Naive thymus-derived CD4-positive, alpha-beta T cell (primary cell): ENCODE results near the gene ORAI1. TPM values are rescaled to one million over a fixed set of nuclear protein-coding genes. Genes with fewer than 3 reads are reported as not detected.
A peak's percentile ranks its signal among the peaks of the same experiment; 100 is the strongest.

Source experiments
- ATAC-seq: fragments of 150-1000 bp; cut with Tn5 transposase; 2 replicates; pipeline ENCODE4 v1.10.0; 2021; ENCODE audit warnings: mild to moderate bottlenecking, moderate library complexity
- CTCF ChIA-PET: fragments of 350-600 bp; sonication (Branson Sonifier 250); formaldehyde crosslinking; loops from one replicate; lab custom pipeline; 2021; ENCODE audit warnings: antibody characterized with exemption; lab: Charles Lee
- POLR2A ChIA-PET: fragments of 350-600 bp; sonication (Branson Sonifier 250); formaldehyde crosslinking; loops from one replicate; lab custom pipeline; 2021; ENCODE audit warnings: antibody characterized with exemption, inconsistent platforms; lab: Charles Lee
- DNase-seq, 9 donors: peaks; one replicate each; pipeline versions ENCODE4 v3.0.0 to v3.0.0-alpha.2; 2020 to 2022; ENCODE audit warnings: mixed read lengths in 1 of 9
- H3K27ac ChIP-seq: one replicate; pipeline ENCODE4 v1.7.0; 2013; ENCODE audit warnings: mild to moderate bottlenecking, low read depth, low read length, moderate library complexity
- H3K27me3 ChIP-seq, 2 donors: one replicate each; pipeline ENCODE4 v1.7.0; 2013; ENCODE audit warnings: low read length in 2 of 2, mild to moderate bottlenecking in 2 of 2, moderate library complexity in 2 of 2; ENCODE audit not compliant: control insufficient read depth in 2 of 2, insufficient read depth in 2 of 2
- H3K36me3 ChIP-seq, 3 experiments: 1 replicate in 2 of 3; 2 replicates in 1 of 3; pipeline ENCODE4 v1.7.0; 2013; ENCODE audit warnings: low read length in 3 of 3, mild to moderate bottlenecking in 3 of 3, moderate library complexity in 1 of 3; ENCODE audit not compliant: insufficient read depth in 3 of 3, control insufficient read depth in 2 of 3
- H3K4me1 ChIP-seq, 2 donors: one replicate each; pipeline ENCODE4 v1.7.0; 2013; ENCODE audit warnings: low read length in 2 of 2, mild to moderate bottlenecking in 2 of 2, moderate library complexity in 1 of 2; ENCODE audit not compliant: control insufficient read depth in 2 of 2, insufficient read depth in 2 of 2
- H3K4me3 ChIP-seq: 2 replicates; pipeline ENCODE4 v1.7.0; 2013; ENCODE audit warnings: mild to moderate bottlenecking, low read length
- H3K9me3 ChIP-seq, 3 experiments: 1 replicate in 2 of 3; 2 replicates in 1 of 3; pipeline ENCODE4 v1.7.0; 2013; ENCODE audit warnings: low read length in 3 of 3; ENCODE audit not compliant: control insufficient read depth in 2 of 3
- H3K27ac Mint-ChIP-seq, 9 donors: one replicate each; pipeline ENCODE4 v1.8.0; 2020 to 2022; ENCODE audit warnings: mixed read lengths in 9 of 9, mild to moderate bottlenecking in 8 of 9, moderate library complexity in 5 of 9, inconsistent platforms in 2 of 9
- H3K27me3 Mint-ChIP-seq, 5 donors: one replicate each; pipeline ENCODE4 v1.8.0; 2021 to 2022; ENCODE audit warnings: mixed read lengths in 5 of 5, mild to moderate bottlenecking in 1 of 5
- H3K36me3 Mint-ChIP-seq, 5 donors: one replicate each; pipeline ENCODE4 v1.8.0; 2020 to 2022; ENCODE audit warnings: mixed read lengths in 5 of 5, mild to moderate bottlenecking in 3 of 5, inconsistent platforms in 1 of 5
- H3K4me1 Mint-ChIP-seq, 7 donors: one replicate each; pipeline ENCODE4 v1.8.0; 2020 to 2022; ENCODE audit warnings: mixed read lengths in 7 of 7, mild to moderate bottlenecking in 3 of 7, inconsistent platforms in 1 of 7
- H3K4me3 Mint-ChIP-seq, 10 donors: one replicate each; pipeline ENCODE4 v1.8.0; 2020 to 2022; ENCODE audit warnings: mild to moderate bottlenecking in 10 of 10, mixed read lengths in 10 of 10, moderate library complexity in 6 of 10, inconsistent platforms in 2 of 10
- H3K9me3 Mint-ChIP-seq, 11 donors: one replicate each; pipeline ENCODE4 v1.8.0; 2020 to 2022; ENCODE audit warnings: mixed read lengths in 11 of 11, mild to moderate bottlenecking in 4 of 11, inconsistent platforms in 1 of 11, moderate library complexity in 1 of 11
- intact Hi-C, 2 donors: fragments of 100-400 bp; cut with micrococcal nuclease; formaldehyde crosslinking; loops; one replicate each; pipeline ENCODE4 v1.15.1; 2023
- polyA plus RNA-seq, 2 donors: library from polyadenylated mRNA; unstranded; fragments of 300-500 nt; fragmentation: Illumina TruSeq; gene quantifications; one replicate each; pipeline ENCODE4 v1.2.3, GENCODE V29; 2021
- total RNA-seq, 6 experiments: library from RNA in 5 of 6; stranded (reverse) in 5 of 6; gene quantifications; 1 replicate in 5 of 6; 2 replicates in 1 of 6; pipeline ENCODE4 v1.2.3 and lab custom pipeline; 2021 to 2026

ORAI1 gene
- total and polyA plus RNA-seq, 7 experiments from 2014 or later, result 34.4 to 256 (median 51.9) TPM

DNA sequence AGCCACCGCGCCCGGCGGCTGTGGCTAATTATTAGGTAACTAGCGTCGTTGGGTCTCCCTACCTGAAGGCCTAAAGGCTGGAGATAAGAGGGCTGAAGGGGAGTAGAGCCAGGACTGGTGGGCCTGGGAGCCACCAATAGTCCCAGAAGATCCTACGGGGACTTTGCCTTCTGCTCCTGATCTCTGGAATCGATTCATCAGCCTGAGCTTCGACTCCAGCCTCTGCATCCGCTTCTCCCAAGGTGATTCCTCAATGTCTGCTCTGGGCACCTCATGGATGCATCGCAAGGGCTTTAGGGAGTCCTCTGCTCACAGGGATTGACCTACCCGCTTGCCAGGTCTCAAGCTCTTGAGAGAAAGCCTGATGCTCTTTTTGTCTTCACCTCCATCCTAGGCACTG is 30.8 kb upstream of the ORAI1 start:
- Mint-ChIP-seq H3K36me3 (peaks cover 5 to 20% (median 6%) of the 10 kb centered on the region in 5 donors), H3K4me3 (no peak overlapping the region), H3K4me1 (peaks cover 18 to 38% (median 34%) of the 10 kb centered on the region in 7 donors), H3K9me3 (peaks cover 0 to 4% (median 0%) of the 10 kb centered on the region in 11 donors), H3K27ac (peak overlapping the region in 3 of 9 donors; percentile 6 to 77 (median 43)), H3K27me3 (no peaks in the 10 kb centered on the region)
- Histone ChIP-seq H3K27me3 (no peaks in the 10 kb centered on the region), H3K27ac (no peak overlapping the region), H3K4me3 (no peak overlapping the region), H3K9me3 (no peaks in the 10 kb centered on the region), H3K4me1 (peaks cover 14 to 16% of the 10 kb centered on the region in 2 donors), H3K36me3 (no peaks in the 10 kb centered on the region)
- CTCF ChIA-PET, result interaction anchor here (0.6 kb wide), 1 partner anchor 39 kb away, joined by 4 read pairs; no protein-coding TSS in a partner anchor
- no peak for DNase-seq
- POLR2A ChIA-PET, result interaction anchor here (0.6 to 1.8 kb wide), 3 partner anchors 12 to 22 kb away, joined by 3 to 8 read pairs (median 4); no protein-coding TSS in a partner anchor
- intact Hi-C loops, result no loop called here
- ATAC-seq, result no peak

DNA sequence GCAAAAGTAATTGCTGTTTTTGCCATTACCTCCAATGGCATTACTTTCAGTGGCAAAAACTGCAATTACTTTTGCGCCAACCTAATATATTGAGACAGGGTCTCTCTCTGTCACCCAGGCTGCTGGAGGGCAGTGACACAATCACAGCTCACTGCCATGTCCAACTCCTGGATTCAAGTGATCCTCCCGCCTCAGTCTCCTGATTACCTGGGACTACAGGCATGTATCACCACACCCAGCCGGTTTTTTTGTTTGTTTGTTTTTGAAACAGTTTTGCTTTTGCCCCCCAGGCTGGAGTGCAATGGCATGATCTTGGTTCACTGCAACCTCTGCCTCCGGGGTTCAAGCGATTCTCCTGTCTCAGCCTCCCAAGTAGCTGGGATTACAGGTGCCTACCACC is 29.8 kb upstream of the ORAI1 start:
- peaks cover 3 to 20% (median 5%) of the 10 kb centered on the region in 5 donors for H3K36me3 Mint-ChIP-seq
- no peak overlapping the region for H3K4me3 Mint-ChIP-seq
- H3K27me3 Mint-ChIP-seq, result no peaks in the 10 kb centered on the region
- H3K4me3 ChIP-seq, result no peak overlapping the region
- CTCF ChIA-PET, result interaction anchor here (0.6 kb wide), 1 partner anchor 18 kb away, joined by 3 read pairs; no protein-coding TSS in a partner anchor
- H3K4me1 Mint-ChIP-seq, result peaks cover 12 to 28% (median 24%) of the 10 kb centered on the region in 7 donors
- H3K9me3 ChIP-seq, result no peaks in the 10 kb centered on the region
- H3K4me1 ChIP-seq, result peaks cover 5 to 7% of the 10 kb centered on the region in 2 donors
- H3K36me3 ChIP-seq, result no peaks in the 10 kb centered on the region
- no peak for DNase-seq
- intact Hi-C loops, result no loop called here
- no peaks in the 10 kb centered on the region for H3K27me3 ChIP-seq
- H3K9me3 Mint-ChIP-seq, result peaks cover 0 to 2% (median 0%) of the 10 kb centered on the region in 11 donors
- no peak overlapping the region for H3K27ac ChIP-seq
- POLR2A ChIA-PET, result no interaction called here
- H3K27ac Mint-ChIP-seq, result no peak overlapping the region
- no peak for ATAC-seq

DNA sequence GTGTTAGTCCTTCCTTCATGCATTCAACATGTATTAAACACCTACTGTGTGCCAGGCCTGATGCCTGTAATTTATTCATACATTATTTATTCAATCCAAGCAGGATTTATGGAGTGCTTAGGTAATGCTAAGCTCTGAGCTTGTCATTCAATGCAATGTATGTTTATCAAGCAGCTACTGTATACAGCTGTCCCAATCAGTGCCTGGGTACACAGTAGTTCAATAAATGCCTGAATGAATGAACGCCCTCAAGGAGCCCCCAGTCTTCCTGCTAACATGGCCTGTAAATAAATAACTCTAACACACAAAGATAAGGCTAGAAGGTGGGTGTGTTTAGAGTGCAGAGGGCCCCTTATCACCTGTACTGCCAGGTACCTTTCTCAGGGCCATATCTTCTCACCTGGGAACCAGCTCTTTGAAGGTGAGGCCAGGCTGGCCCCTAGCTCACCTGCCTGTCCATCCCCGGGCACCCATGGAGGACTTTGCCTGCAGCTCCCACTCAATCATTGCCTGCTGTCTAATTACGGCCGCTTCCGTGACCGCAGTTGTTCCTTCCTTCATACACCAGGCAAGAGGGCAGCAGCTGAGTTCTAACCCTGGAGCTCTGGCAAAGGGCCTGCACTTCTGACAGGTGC is 25.5 kb upstream of the ORAI1 start:
- no peaks in the 10 kb centered on the region for H3K4me1 ChIP-seq
- Mint-ChIP-seq H3K9me3 (peaks cover 0 to 2% (median 0%) of the 10 kb centered on the region in 11 donors), H3K36me3 (peaks cover 0 to 8% (median 3%) of the 10 kb centered on the region in 5 donors), H3K27me3 (no peaks in the 10 kb centered on the region), H3K4me1 (peaks cover 5 to 13% (median 7%) of the 10 kb centered on the region in 7 donors), H3K27ac (peak overlapping the region in 1 of 9 donors; percentile 30), H3K4me3 (no peak overlapping the region)
- ATAC-seq, result no peak
- ChIA-PET POLR2A (interaction anchor here (0.8 to 1.0 kb wide), 6 partner anchors 13 to 182 kb away, joined by 3 read pairs; no protein-coding TSS in a partner anchor), CTCF (interaction anchor here (0.6 to 1.6 kb wide), 4 partner anchors 19 to 53 kb away, joined by 3 to 5 read pairs (median 4); no protein-coding TSS in a partner anchor)
- no peak for DNase-seq
- no peak overlapping the region for H3K4me3 ChIP-seq
- no peaks in the 10 kb centered on the region for H3K27me3 ChIP-seq
- no peak overlapping the region for H3K27ac ChIP-seq
- no peaks in the 10 kb centered on the region for H3K36me3 ChIP-seq
- intact Hi-C loops, result no loop called here
- no peaks in the 10 kb centered on the region for H3K9me3 ChIP-seq

DNA sequence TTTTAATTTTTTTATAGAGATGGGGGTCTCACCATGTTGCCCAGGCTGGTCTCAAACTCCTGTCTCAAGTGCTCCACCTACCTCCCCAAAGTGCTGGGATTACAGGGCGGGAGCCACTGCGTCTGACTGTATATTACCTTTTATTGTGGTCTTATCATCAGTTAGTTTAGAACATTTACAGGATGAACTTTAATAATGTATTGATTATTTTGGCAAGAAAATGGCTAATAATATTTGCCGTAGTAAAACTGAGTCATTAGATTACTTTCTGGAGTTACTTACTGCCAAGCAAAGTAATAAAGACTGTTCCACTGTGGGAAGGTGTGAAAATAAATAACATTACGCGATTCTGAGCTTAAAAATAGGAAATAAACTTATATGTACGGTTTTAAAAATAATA is 23.6 kb upstream of the ORAI1 start:
- DNase-seq (no peak), ATAC-seq (no peak)
- no peaks in the 10 kb centered on the region for H3K27me3 Mint-ChIP-seq
- peaks cover 0 to 2% (median 0%) of the 10 kb centered on the region in 11 donors for H3K9me3 Mint-ChIP-seq
- peaks cover 0 to 3% (median 0%) of the 10 kb centered on the region in 5 donors for H3K36me3 Mint-ChIP-seq
- no peak overlapping the region for H3K27ac Mint-ChIP-seq
- no peaks in the 10 kb centered on the region for H3K36me3 ChIP-seq
- ChIA-PET CTCF (no interaction called here), POLR2A (interaction anchor here (0.6 to 1.3 kb wide), 3 partner anchors 18 to 126 kb away, joined by 3 to 4 read pairs (median 3); no protein-coding TSS in a partner anchor)
- H3K27me3 ChIP-seq, result no peaks in the 10 kb centered on the region
- peaks cover 5 to 11% (median 7%) of the 10 kb centered on the region in 7 donors for H3K4me1 Mint-ChIP-seq
- H3K9me3 ChIP-seq, result no peaks in the 10 kb centered on the region
- no peak overlapping the region for H3K27ac ChIP-seq
- intact Hi-C loops, result no loop called here
- no peak overlapping the region for H3K4me3 ChIP-seq
- no peak overlapping the region for H3K4me3 Mint-ChIP-seq
- no peaks in the 10 kb centered on the region for H3K4me1 ChIP-seq

DNA sequence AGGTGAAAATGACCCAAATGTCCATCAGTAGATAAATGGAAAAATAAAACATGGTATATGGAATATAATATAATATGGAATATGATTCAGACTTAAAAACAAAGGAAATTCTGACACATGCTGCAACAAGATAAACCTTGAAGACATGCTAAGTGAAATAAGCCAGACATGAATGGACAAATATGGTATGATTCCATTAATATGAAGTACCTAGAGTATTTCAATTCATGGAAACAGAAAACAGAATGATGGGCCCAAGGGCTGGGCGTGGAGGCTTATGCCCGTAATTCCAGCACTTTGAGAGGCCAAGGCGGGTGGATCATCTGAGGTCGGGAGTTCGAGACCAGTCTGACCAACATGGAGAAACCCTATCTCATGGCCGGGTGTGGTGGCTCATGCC is 22.7 kb upstream of the ORAI1 start:
- no peaks in the 10 kb centered on the region for H3K9me3 Mint-ChIP-seq
- Histone ChIP-seq H3K36me3 (no peaks in the 10 kb centered on the region), H3K9me3 (no peaks in the 10 kb centered on the region), H3K27ac (no peak overlapping the region), H3K4me3 (no peak overlapping the region), H3K27me3 (no peaks in the 10 kb centered on the region), H3K4me1 (no peaks in the 10 kb centered on the region)
- ChIA-PET CTCF (no interaction called here), POLR2A (interaction anchor here (0.6 kb wide), 1 partner anchor 127 kb away, joined by 3 read pairs; no protein-coding TSS in a partner anchor)
- H3K4me1 Mint-ChIP-seq, result peaks cover 4 to 9% (median 5%) of the 10 kb centered on the region in 7 donors
- peaks cover 0 to 3% (median 0%) of the 10 kb centered on the region in 5 donors for H3K36me3 Mint-ChIP-seq
- no peak overlapping the region for H3K27ac Mint-ChIP-seq
- no peak overlapping the region for H3K4me3 Mint-ChIP-seq
- intact Hi-C loops, result no loop called here
- ATAC-seq (no peak), DNase-seq (no peak)
- no peaks in the 10 kb centered on the region for H3K27me3 Mint-ChIP-seq

DNA sequence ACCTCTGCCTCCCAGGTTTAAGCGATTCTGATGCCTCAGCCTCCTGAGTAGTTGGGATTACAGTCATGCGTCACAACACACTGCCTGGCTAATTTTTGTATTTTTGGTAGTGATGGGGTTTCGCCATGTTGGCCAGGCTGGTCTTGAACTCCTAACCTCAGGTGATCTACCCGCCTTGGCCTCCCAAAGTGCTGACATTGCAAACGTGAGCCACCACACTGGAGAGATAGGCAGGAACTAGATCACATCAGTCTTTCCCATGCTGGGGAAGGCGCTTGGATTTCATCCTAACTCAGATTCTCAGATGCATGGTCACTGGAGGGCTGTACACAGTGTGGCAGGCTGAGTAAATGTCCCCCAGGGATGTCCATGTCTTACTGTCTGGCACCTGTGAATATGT is 18.0 kb upstream of the ORAI1 start:
- DNase-seq, result no peak
- Mint-ChIP-seq H3K4me1 (peaks cover 0 to 11% (median 7%) of the 10 kb centered on the region in 7 donors), H3K9me3 (no peaks in the 10 kb centered on the region), H3K4me3 (no peak overlapping the region), H3K27me3 (no peaks in the 10 kb centered on the region), H3K27ac (no peak overlapping the region), H3K36me3 (peaks cover 0 to 1% (median 0%) of the 10 kb centered on the region in 5 donors)
- Histone ChIP-seq H3K27me3 (no peaks in the 10 kb centered on the region), H3K9me3 (no peaks in the 10 kb centered on the region), H3K4me1 (no peaks in the 10 kb centered on the region), H3K27ac (no peak overlapping the region), H3K4me3 (no peak overlapping the region), H3K36me3 (no peaks in the 10 kb centered on the region)
- intact Hi-C loops, result no loop called here
- ChIA-PET CTCF (interaction anchor here (1.1 kb wide), 1 partner anchor 70 kb away, joined by 3 read pairs; no protein-coding TSS in a partner anchor), POLR2A (no interaction called here)
- ATAC-seq, result no peak
